ENCODE results near the gene KLHDC4. TPM values are rescaled to one million over a fixed set of nuclear protein-coding genes. Genes with fewer than 3 reads are reported as not detected.

Gene KLHDC4
- polyA plus RNA-seq, 3 donors from 2014 or later: 52.0 to 70.0 (median 61.0) TPM

GRCh38 chr16:87744750-87745514 lies 20.9 kb downstream of the KLHDC4 start:
- H3K4me1 Mint-ChIP-seq: peaks cover 29 to 52% of the 10 kb centered on the region in 2 donors
- peaks cover 27 to 44% (median 28%) of the 10 kb centered on the region in 3 donors for H3K36me3 Mint-ChIP-seq
- no peak for DNase-seq
- no peak overlapping the region for H3K4me3 Mint-ChIP-seq
- peak overlapping the region; percentile 12 to 81 (median 34) for H3K27ac Mint-ChIP-seq
- H3K27me3 Mint-ChIP-seq (ENCODE audit: low read depth in 3 of 3): peaks cover 6 to 16% (median 7%) of the 10 kb centered on the region in 3 donors
- H3K9me3 Mint-ChIP-seq: no peaks in the 10 kb centered on the region

- peaks cover 20 to 34% (median 21%) of the 10 kb centered on the region in 3 donors for H3K36me3 Mint-ChIP-seq
- H3K4me3 Mint-ChIP-seq: no peak overlapping the region
- peaks cover 29 to 45% of the 10 kb centered on the region in 2 donors for H3K4me1 Mint-ChIP-seq
- H3K27ac Mint-ChIP-seq: peak overlapping the region in 3 of 6 donors; percentile 10 to 86 (median 28)
- no peak for DNase-seq
- no peaks in the 10 kb centered on the region for H3K9me3 Mint-ChIP-seq
- H3K27me3 Mint-ChIP-seq (ENCODE audit: low read depth in 3 of 3): peaks cover 4 to 13% (median 7%) of the 10 kb centered on the region in 3 donors
These were observed 22.9 kb downstream of the KLHDC4 start for GRCh38 chr16:87742781-87743490.

GRCh38 chr16:87741700-87742415 lies 23.9 kb downstream of the KLHDC4 start:
- peaks cover 18 to 33% (median 20%) of the 10 kb centered on the region in 3 donors for H3K36me3 Mint-ChIP-seq
- peak overlapping the region; percentile 20 to 85 (median 63) for H3K4me3 Mint-ChIP-seq
- peak in 2 of 3 donors; percentile 36 to 58 for DNase-seq
- H3K9me3 Mint-ChIP-seq: no peaks in the 10 kb centered on the region
- H3K27me3 Mint-ChIP-seq (ENCODE audit: low read depth in 3 of 3): peaks cover 4 to 11% (median 5%) of the 10 kb centered on the region in 3 donors
- H3K27ac Mint-ChIP-seq: peak overlapping the region in 5 of 6 donors; percentile 77 to 98 (median 86)
- peaks cover 27 to 42% of the 10 kb centered on the region in 2 donors for H3K4me1 Mint-ChIP-seq

- peak overlapping the region in 5 of 6 donors; percentile 34 to 95 (median 72) for H3K27ac Mint-ChIP-seq
- H3K27me3 Mint-ChIP-seq (ENCODE audit: low read depth in 3 of 3): peaks cover 2 to 10% (median 3%) of the 10 kb centered on the region in 3 donors
- H3K36me3 Mint-ChIP-seq: peaks cover 18 to 33% (median 24%) of the 10 kb centered on the region in 3 donors
- H3K9me3 Mint-ChIP-seq: no peaks in the 10 kb centered on the region
- H3K4me1 Mint-ChIP-seq: peaks cover 29 to 44% of the 10 kb centered on the region in 2 donors
- peak overlapping the region in 3 of 5 donors; percentile 13 to 34 (median 33) for H3K4me3 Mint-ChIP-seq
- DNase-seq: no peak
These were observed 24.8 kb downstream of the KLHDC4 start for GRCh38 chr16:87740909-87741424.

GRCh38 chr16:87740441-87740840 lies 25.3 kb downstream of the KLHDC4 start:
- peak overlapping the region in 3 of 5 donors; percentile 13 to 34 (median 33) for H3K4me3 Mint-ChIP-seq
- H3K27ac Mint-ChIP-seq: peak overlapping the region in 5 of 6 donors; percentile 7 to 95 (median 72)
- no peaks in the 10 kb centered on the region for H3K9me3 Mint-ChIP-seq
- H3K27me3 Mint-ChIP-seq (ENCODE audit: low read depth in 3 of 3): peaks cover 2 to 10% (median 3%) of the 10 kb centered on the region in 3 donors
- DNase-seq: no peak
- peaks cover 18 to 30% (median 24%) of the 10 kb centered on the region in 3 donors for H3K36me3 Mint-ChIP-seq
- peaks cover 32 to 47% of the 10 kb centered on the region in 2 donors for H3K4me1 Mint-ChIP-seq

- Mint-ChIP-seq H3K9me3 (no peaks in the 10 kb centered on the region), H3K36me3 (peaks cover 14 to 27% (median 21%) of the 10 kb centered on the region in 3 donors), H3K4me1 (peaks cover 30 to 46% of the 10 kb centered on the region in 2 donors), H3K27me3 (ENCODE audit: low read depth in 3 of 3) (peaks cover 2 to 10% (median 6%) of the 10 kb centered on the region in 3 donors), H3K27ac (no peak overlapping the region), H3K4me3 (peak overlapping the region in 1 of 5 donors; percentile 30)
- no peak for DNase-seq
These were observed 26.0 kb downstream of the KLHDC4 start for GRCh38 chr16:87739801-87740200.

- Mint-ChIP-seq H3K27ac (peak overlapping the region; percentile 0 to 60 (median 47)), H3K36me3 (peaks cover 9 to 18% (median 18%) of the 10 kb centered on the region in 3 donors), H3K27me3 (ENCODE audit: low read depth in 3 of 3) (peaks cover 0 to 3% (median 2%) of the 10 kb centered on the region in 3 donors)
These were observed 29.8 kb downstream of the KLHDC4 start for GRCh38 chr16:87736008-87736382.

GRCh38 chr16:87735270-87736007 lies 30.3 kb downstream of the KLHDC4 start:
- H3K27ac Mint-ChIP-seq: peak overlapping the region in 5 of 6 donors; percentile 34 to 60 (median 49)
- H3K9me3 Mint-ChIP-seq: no peaks in the 10 kb centered on the region

More at GRCh38 chr16:87736008-87736382, 29.8 kb downstream of the KLHDC4 start:
- H3K9me3 Mint-ChIP-seq: no peaks in the 10 kb centered on the region
- DNase-seq: no peak
- peaks cover 38 to 60% of the 10 kb centered on the region in 2 donors for H3K4me1 Mint-ChIP-seq
- H3K4me3 Mint-ChIP-seq: no peak overlapping the region

GRCh38 chr16:87734644-87735043 lies 31.1 kb downstream of the KLHDC4 start:
- H3K4me1 Mint-ChIP-seq: peaks cover 34 to 60% of the 10 kb centered on the region in 2 donors
- no peak for DNase-seq
- no peaks in the 10 kb centered on the region for H3K9me3 Mint-ChIP-seq
- H3K27ac Mint-ChIP-seq: peak overlapping the region in 4 of 6 donors; percentile 54 to 77 (median 73)
- peaks cover 0 to 2% (median 0%) of the 10 kb centered on the region in 3 donors for H3K27me3 Mint-ChIP-seq (ENCODE audit: low read depth in 3 of 3)
- H3K36me3 Mint-ChIP-seq: peaks cover 9 to 23% (median 14%) of the 10 kb centered on the region in 3 donors
- peak overlapping the region in 1 of 5 donors; percentile 29 for H3K4me3 Mint-ChIP-seq

More at GRCh38 chr16:87735270-87736007, 30.3 kb downstream of the KLHDC4 start:
- Mint-ChIP-seq H3K36me3 (peaks cover 9 to 18% (median 15%) of the 10 kb centered on the region in 3 donors), H3K4me1 (peaks cover 36 to 60% of the 10 kb centered on the region in 2 donors), H3K4me3 (no peak overlapping the region), H3K27me3 (ENCODE audit: low read depth in 3 of 3) (peaks cover 0 to 2% (median 0%) of the 10 kb centered on the region in 3 donors)
- no peak for DNase-seq

- Mint-ChIP-seq H3K9me3 (no peaks in the 10 kb centered on the region), H3K4me1 (peaks cover 34 to 62% of the 10 kb centered on the region in 2 donors), H3K36me3 (peaks cover 14 to 25% (median 19%) of the 10 kb centered on the region in 3 donors), H3K27me3 (ENCODE audit: low read depth in 3 of 3) (peaks cover 0 to 2% (median 0%) of the 10 kb centered on the region in 3 donors), H3K4me3 (peak overlapping the region; percentile 24 to 66 (median 44)), H3K27ac (peak overlapping the region; percentile 70 to 91 (median 79))
- DNase-seq: peak; percentile 18 to 40 (median 29)
These were observed 32.6 kb downstream of the KLHDC4 start for GRCh38 chr16:87733190-87733589.

GRCh38 chr16:87731607-87732006 lies 34.2 kb downstream of the KLHDC4 start:
- Mint-ChIP-seq H3K36me3 (peaks cover 23 to 38% (median 24%) of the 10 kb centered on the region in 3 donors), H3K4me1 (peaks cover 43 to 77% of the 10 kb centered on the region in 2 donors), H3K27ac (peak overlapping the region in 3 of 6 donors; percentile 61 to 71 (median 68)), H3K9me3 (no peaks in the 10 kb centered on the region), H3K4me3 (no peak overlapping the region), H3K27me3 (ENCODE audit: low read depth in 3 of 3) (peaks cover 3 to 15% (median 12%) of the 10 kb centered on the region in 3 donors)
- DNase-seq: no peak

- Mint-ChIP-seq H3K9me3 (peaks cover 0 to 1% (median 0%) of the 10 kb centered on the region in 6 donors), H3K27ac (peak overlapping the region; percentile 38 to 69 (median 64)), H3K36me3 (peaks cover 15 to 40% (median 31%) of the 10 kb centered on the region in 3 donors), H3K4me1 (peaks cover 49 to 74% of the 10 kb centered on the region in 2 donors), H3K4me3 (no peak overlapping the region), H3K27me3 (ENCODE audit: low read depth in 3 of 3) (peaks cover 18 to 29% (median 29%) of the 10 kb centered on the region in 3 donors)
- DNase-seq: no peak
These were observed 36.4 kb downstream of the KLHDC4 start for GRCh38 chr16:87729266-87729954.
